ENCODE results near the gene TARS3.

DNA sequence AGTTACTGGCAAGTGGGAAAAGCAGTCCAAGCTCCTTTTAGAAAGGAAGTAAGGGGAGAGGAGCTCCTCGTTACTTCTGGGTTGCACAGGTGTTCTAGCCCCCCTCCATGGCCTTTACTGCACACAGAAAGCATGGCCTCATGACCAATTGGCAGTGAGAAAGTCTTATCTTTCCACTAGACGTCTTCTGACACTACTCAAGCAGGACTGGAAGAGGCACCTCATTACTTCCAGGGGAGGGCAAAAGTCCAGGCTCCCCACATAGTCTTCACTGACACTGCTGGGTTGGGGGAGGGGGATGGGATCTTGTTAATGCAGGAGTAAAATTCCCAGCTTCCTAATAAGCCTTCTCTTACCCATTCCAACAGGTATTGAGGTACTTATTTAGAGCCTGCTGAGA lies 44.5 kb downstream of the TARS3 start:
- TF ChIP-seq CTCF (IDR thresholded peaks at IDR 0.05) (no peak), POLR2A (IDR thresholded peaks at IDR 0.05) (no peak)

Data from right lobe of liver (tissue), 4 donors.